Natural killer cell (primary cell): Measurements from ENCODE around the gene RSBN1. TPM values are rescaled to one million over a fixed set of nuclear protein-coding genes. Genes with fewer than 3 reads are reported as not detected.
A peak's percentile ranks its signal among the peaks of the same experiment; 100 is the strongest.

Experiments used
- ATAC-seq, 3 donors: fragments of 150-1000 bp in 2 of 3; fragments of 200-7000 bp in 1 of 3; cut with Tn5 transposase; 1 replicate in 1 of 3; 2 replicates in 2 of 3; pipeline ENCODE4 v1.10.0; 2021; ENCODE audit warnings: mild to moderate bottlenecking in 2 of 3, moderate library complexity in 2 of 3
- DNase-seq, 2 donors: peaks; one replicate each; pipeline versions ENCODE4 v3.0.0 to v3.0.0-alpha.2; 2013 to 2021; ENCODE audit warnings: mixed read lengths in 1 of 2
- H3K27ac ChIP-seq: one replicate; pipeline ENCODE4 v1.5.1; 2013; ENCODE audit warnings: mild to moderate bottlenecking, low read length
- H3K27me3 ChIP-seq: one replicate; pipeline ENCODE4 v1.6.1; 2013; ENCODE audit warnings: low read length; ENCODE audit not compliant: control insufficient read depth, insufficient read depth
- H3K36me3 ChIP-seq: one replicate; pipeline ENCODE4 v1.6.1; 2013; ENCODE audit warnings: low read length; ENCODE audit not compliant: control insufficient read depth, insufficient read depth
- H3K4me1 ChIP-seq: one replicate; pipeline ENCODE4 v1.6.1; 2013; ENCODE audit warnings: low read length; ENCODE audit not compliant: control insufficient read depth, insufficient read depth
- H3K4me3 ChIP-seq: one replicate; pipeline ENCODE4 v1.5.1; 2013; ENCODE audit warnings: low read length
- H3K9me3 ChIP-seq: one replicate; pipeline ENCODE4 v1.6.1; 2013; ENCODE audit warnings: low read length; ENCODE audit not compliant: control insufficient read depth, insufficient read depth
- H3K27ac Mint-ChIP-seq, 2 donors: one replicate each; pipeline ENCODE4 v1.8.0; 2022; ENCODE audit warnings: mild to moderate bottlenecking in 2 of 2, mixed read lengths in 2 of 2, moderate library complexity in 1 of 2
- H3K27me3 Mint-ChIP-seq, 2 donors: one replicate each; pipeline ENCODE4 v1.8.0; 2022; ENCODE audit warnings: low read depth in 2 of 2, mixed read lengths in 2 of 2
- H3K36me3 Mint-ChIP-seq: one replicate; pipeline ENCODE4 v1.8.0; 2022; ENCODE audit warnings: mixed read lengths
- H3K4me1 Mint-ChIP-seq, 2 donors: one replicate each; pipeline ENCODE4 v1.8.0; 2022; ENCODE audit warnings: mixed read lengths in 2 of 2
- H3K4me3 Mint-ChIP-seq: one replicate; pipeline ENCODE4 v1.8.0; 2022; ENCODE audit warnings: mild to moderate bottlenecking, moderate library complexity, mixed read lengths
- H3K9me3 Mint-ChIP-seq, 2 donors: one replicate each; pipeline ENCODE4 v1.8.0; 2022; ENCODE audit warnings: mixed read lengths in 2 of 2
- WGBS: methylation state at CpG from one replicate; pipeline ENCODE4 v1.1.7; 2013; ENCODE audit warnings: missing lambda C conversion rate; ENCODE audit not compliant: insufficient coverage; 5-methylcytosine and 5-hydroxymethylcytosine counted together
- intact Hi-C: fragments of 100-400 bp; cut with micrococcal nuclease; formaldehyde crosslinking; loops from one replicate; pipeline ENCODE4 v1.14.2; 2022
- total RNA-seq, 4 donors: library from RNA; stranded (reverse); fragments of 120-200 nt in 1 of 4; gene quantifications; one replicate each; pipeline versions ENCODE4 v1.2.3 to v1.2.4, GENCODE V29; 2013 to 2022
- TF ChIP-seq, protein P1 (sequence below): fragments of 200-600 bp; IDR thresholded peaks from one replicate; pipeline ENCODE4 v1.8.0; 2022; ENCODE audit warnings: antibody characterized with exemption

Gene RSBN1
- total RNA-seq, 3 donors from 2014 or later (not counting 1 experiment from before 2014, with no cell fraction given), result 30.1 to 37.9 (median 36.5) TPM

DNA sequence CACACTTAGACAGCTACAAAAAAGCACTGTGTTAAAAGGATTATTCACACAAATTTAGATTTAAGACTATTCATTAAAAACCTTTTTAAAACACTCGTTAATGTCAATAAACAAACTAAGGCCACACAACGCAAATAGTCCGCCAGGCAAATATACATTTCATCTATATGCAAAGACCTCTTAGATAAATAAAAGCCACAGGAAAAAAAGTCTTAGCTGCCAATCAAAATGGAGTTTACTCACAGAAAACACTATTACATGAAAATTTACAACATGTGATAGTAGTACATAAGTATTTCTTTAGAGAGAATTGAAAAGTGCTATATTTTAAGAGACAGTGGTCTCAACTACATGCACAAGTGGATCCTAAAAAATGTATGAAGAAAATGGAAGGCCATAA lies 50.3 kb downstream of the RSBN1 start:
- ATAC-seq (no peak), DNase-seq (no peak)
- peak overlapping the region in 1 of 2 donors; percentile 92 for H3K27ac Mint-ChIP-seq
- H3K9me3 Mint-ChIP-seq, result no peaks in the 10 kb centered on the region
- H3K27me3 ChIP-seq, result no peaks in the 10 kb centered on the region
- peaks cover 26% of the 10 kb centered on the region for H3K36me3 ChIP-seq
- peaks cover 13% of the 10 kb centered on the region for H3K36me3 Mint-ChIP-seq
- peaks cover 8% of the 10 kb centered on the region for H3K4me1 ChIP-seq
- peaks cover 24 to 27% of the 10 kb centered on the region in 2 donors for H3K4me1 Mint-ChIP-seq
- H3K9me3 ChIP-seq, result no peaks in the 10 kb centered on the region
- intact Hi-C loops, result loop anchor here (10.0 kb wide), 1 partner anchor 687 kb away; the partner anchor contains the start of gene LRIG2
- H3K4me3 Mint-ChIP-seq, result peak overlapping the region; percentile 21
- no peak overlapping the region for H3K4me3 ChIP-seq
- H3K27me3 Mint-ChIP-seq, result no peaks in the 10 kb centered on the region
- H3K27ac ChIP-seq, result no peak overlapping the region
- 97% methylated on average over 3 of the region's 3 CpGs for WGBS
- TF ChIP-seq, protein P1, sequence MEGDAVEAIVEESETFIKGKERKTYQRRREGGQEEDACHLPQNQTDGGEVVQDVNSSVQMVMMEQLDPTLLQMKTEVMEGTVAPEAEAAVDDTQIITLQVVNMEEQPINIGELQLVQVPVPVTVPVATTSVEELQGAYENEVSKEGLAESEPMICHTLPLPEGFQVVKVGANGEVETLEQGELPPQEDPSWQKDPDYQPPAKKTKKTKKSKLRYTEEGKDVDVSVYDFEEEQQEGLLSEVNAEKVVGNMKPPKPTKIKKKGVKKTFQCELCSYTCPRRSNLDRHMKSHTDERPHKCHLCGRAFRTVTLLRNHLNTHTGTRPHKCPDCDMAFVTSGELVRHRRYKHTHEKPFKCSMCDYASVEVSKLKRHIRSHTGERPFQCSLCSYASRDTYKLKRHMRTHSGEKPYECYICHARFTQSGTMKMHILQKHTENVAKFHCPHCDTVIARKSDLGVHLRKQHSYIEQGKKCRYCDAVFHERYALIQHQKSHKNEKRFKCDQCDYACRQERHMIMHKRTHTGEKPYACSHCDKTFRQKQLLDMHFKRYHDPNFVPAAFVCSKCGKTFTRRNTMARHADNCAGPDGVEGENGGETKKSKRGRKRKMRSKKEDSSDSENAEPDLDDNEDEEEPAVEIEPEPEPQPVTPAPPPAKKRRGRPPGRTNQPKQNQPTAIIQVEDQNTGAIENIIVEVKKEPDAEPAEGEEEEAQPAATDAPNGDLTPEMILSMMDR, result no peak

DNA sequence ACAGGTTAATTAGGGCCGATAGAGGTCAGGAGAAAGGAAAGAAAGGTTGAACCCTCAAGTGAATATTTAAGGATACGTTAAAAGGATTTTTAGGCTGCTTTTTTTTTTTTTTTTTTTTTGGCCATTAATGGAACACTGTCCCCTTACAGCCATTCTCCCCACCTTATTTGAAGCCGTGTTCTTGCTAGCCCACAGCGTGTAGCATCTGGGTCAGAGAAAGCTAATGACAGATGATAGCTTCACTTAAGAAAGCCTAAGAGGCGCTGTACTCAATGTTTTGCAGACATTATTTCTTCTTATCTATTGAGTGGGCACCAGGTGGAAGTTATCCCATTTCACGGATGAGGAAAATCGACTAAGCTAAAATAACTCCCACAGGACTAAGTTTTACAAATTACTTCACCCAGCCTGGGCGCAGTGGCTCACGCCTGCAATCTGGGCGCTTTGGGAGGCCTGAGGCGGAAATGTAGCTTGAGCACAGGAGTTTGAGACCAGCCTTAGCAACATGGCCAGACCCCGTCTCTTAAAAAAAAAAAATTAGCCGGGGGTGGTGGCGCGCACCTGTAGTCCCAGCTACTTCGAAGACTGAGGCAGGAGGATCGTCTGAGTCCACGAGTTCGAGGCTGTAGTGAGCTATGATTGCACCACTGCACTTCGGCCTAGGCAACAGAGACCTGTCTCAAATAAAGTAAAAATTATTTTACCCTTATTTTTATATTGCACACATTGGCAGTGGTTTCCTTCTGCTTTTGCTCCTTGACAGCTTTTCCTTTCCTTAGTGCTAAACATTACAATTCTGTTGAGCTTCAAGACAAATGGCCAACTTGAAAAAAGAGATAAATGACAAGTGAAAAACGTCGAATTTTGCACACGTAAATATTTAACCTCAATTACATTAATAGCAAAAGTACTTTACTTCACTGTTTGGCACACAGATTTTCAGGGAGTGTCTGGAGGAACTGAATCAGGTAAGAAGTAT lies 51.9 kb downstream of the RSBN1 start:
- Mint-ChIP-seq H3K4me1 (peaks cover 40 to 42% of the 10 kb centered on the region in 2 donors), H3K36me3 (peaks cover 7% of the 10 kb centered on the region), H3K27me3 (no peaks in the 10 kb centered on the region), H3K9me3 (no peaks in the 10 kb centered on the region), H3K4me3 (peak overlapping the region; percentile 97), H3K27ac (peak overlapping the region; percentile 92 to 98)
- intact Hi-C loops, result loop anchor here (10.0 kb wide), 1 partner anchor 686 kb away; the partner anchor contains the start of gene LRIG2
- peaks cover 8% of the 10 kb centered on the region for H3K4me1 ChIP-seq
- 65% methylated on average over 20 of the region's 23 CpGs for WGBS
- peak overlapping the region; percentile 98 for H3K4me3 ChIP-seq
- TF ChIP-seq, protein P1, result no peak
- H3K9me3 ChIP-seq, result no peaks in the 10 kb centered on the region
- peak overlapping the region; percentile 83 for H3K27ac ChIP-seq
- ATAC-seq, result no peak
- DNase-seq, result peak in 1 of 2 donors; percentile 13
- peaks cover 14% of the 10 kb centered on the region for H3K36me3 ChIP-seq
- no peaks in the 10 kb centered on the region for H3K27me3 ChIP-seq

DNA sequence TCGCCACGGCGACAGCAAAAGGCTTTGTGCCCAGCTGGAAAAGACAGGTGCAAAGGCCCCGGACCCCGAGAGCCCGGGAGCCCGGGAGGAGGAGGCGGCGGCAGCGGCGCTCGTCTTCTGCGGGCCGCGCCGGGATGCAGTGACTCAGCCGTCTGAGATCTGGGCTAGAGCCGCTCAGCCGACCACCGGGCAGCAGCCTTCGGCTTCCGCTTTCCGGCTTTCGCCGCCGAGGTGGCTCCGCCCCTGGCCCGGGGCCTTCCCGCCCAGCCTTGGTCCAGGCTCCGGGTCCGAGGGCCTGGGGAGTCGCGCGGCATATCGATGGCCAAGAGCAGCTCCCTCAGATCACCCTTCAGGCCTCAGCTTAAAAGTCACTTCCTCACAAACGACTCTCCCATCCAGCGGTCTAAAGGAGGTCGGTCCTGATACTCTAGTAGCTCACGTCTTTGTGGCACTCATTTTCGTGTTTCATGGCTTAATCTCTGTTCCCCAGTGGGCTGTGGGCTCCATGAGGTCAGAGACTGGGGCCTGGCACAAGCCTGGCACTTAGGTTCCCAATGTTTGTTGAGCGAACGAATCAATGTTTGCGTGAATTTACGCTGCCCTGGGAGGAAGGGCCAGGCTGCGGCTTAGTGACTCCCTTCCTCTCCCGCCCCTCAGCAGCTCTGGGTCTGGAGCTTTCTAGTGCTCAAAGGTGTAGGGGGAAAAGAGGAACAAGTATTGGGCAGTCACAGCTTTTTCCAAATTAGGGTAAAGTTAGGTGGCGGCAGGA lies 52.8 kb downstream of the RSBN1 start, which contains the start of gene PHTF1:
PHTF1 (minus strand) TSS at position 154 of the 769 bp plus-strand sequence. CDS start 783 bp downstream, outside the sequence.
- Mint-ChIP-seq H3K27me3 (no peaks in the 10 kb centered on the region), H3K4me3 (peak within 1 kb of the TSS; percentile 97), H3K9me3 (no peaks in the 10 kb centered on the region), H3K4me1 (peaks cover 44% of the 10 kb centered on the region in 2 donors), H3K36me3 (peaks cover 7% of the 10 kb centered on the region), H3K27ac (peak within 1 kb of the TSS; percentile 92 to 98)
- Histone ChIP-seq H3K36me3 (peaks cover 5% of the 10 kb centered on the region), H3K4me3 (peak within 1 kb of the TSS; percentile 98), H3K27ac (peak within 1 kb of the TSS; percentile 83), H3K9me3 (no peaks in the 10 kb centered on the region), H3K27me3 (no peaks in the 10 kb centered on the region), H3K4me1 (peaks cover 8% of the 10 kb centered on the region)
- intact Hi-C loops, result loop anchor here (1.0 to 10.0 kb wide), 4 partner anchors 21 to 685 kb away; partner anchors contain the start of genes AP4B1, DCLRE1B, LRIG2 and RSBN1
- 1% methylated on average over 47 of the region's 47 CpGs for WGBS
- ATAC-seq, result peak; percentile 84 to 94 (median 86)
- peak; percentile 73 for DNase-seq
- TF ChIP-seq, protein P1, result no peak
